HL-60 (cell line): ENCODE measurements around the gene NR3C1.

Experiments used
- DNase-seq, 2 experiments: peaks; one replicate each; pipeline ENCODE4 v3.0.0-alpha.2; 2010 to 2020; ENCODE audit warnings: low read depth in 1 of 2, low spot score in 1 of 2
- H3K27ac ChIP-seq: fragments of 250-450 bp; sonication (Bioruptor Pico); replicated peaks from 2 replicates; pipeline ENCODE4 v1.5.1; 2020; ENCODE audit warnings: mild to moderate bottlenecking, moderate library complexity
- H3K27me3 ChIP-seq: fragments of 250-450 bp; sonication (Bioruptor Pico); 2 replicates; pipeline ENCODE4 v1.5.1; 2021; ENCODE audit warnings: mild to moderate bottlenecking, moderate library complexity; ENCODE audit not compliant: insufficient read depth, poor library complexity, severe bottlenecking
- H3K4me3 ChIP-seq: replicated peaks from 2 replicates; pipeline ENCODE4 v1.5.1; 2011; ENCODE audit warnings: mild to moderate bottlenecking, control low read depth, low read length; ENCODE audit not compliant: insufficient read depth
- GABPA ChIP-seq: IDR thresholded peaks from 2 replicates; pipeline ENCODE4 v1.6.1; 2012; ENCODE audit warnings: low read depth
- POLR2AphosphoS5 ChIP-seq: IDR thresholded peaks from 2 replicates; pipeline ENCODE4 v1.6.1; 2012; ENCODE audit warnings: low read depth
- SPI1 ChIP-seq: IDR thresholded peaks from 2 replicates; pipeline ENCODE4 v1.6.1; 2012; ENCODE audit warnings: low read depth, mild to moderate bottlenecking, borderline replicate concordance
- TF ChIP-seq, protein P1 (sequence below): IDR thresholded peaks from one replicate; pipeline ENCODE4 v1.5.1; 2011; ENCODE audit warnings: low read length, control low read depth, inconsistent platforms; ENCODE audit not compliant: insufficient read depth
- TF ChIP-seq, protein P2 (sequence below): IDR thresholded peaks from 2 replicates; pipeline ENCODE4 v1.6.1; 2012; ENCODE audit warnings: low read depth; ENCODE audit not compliant: insufficient replicate concordance

NR3C1 gene

DNA sequence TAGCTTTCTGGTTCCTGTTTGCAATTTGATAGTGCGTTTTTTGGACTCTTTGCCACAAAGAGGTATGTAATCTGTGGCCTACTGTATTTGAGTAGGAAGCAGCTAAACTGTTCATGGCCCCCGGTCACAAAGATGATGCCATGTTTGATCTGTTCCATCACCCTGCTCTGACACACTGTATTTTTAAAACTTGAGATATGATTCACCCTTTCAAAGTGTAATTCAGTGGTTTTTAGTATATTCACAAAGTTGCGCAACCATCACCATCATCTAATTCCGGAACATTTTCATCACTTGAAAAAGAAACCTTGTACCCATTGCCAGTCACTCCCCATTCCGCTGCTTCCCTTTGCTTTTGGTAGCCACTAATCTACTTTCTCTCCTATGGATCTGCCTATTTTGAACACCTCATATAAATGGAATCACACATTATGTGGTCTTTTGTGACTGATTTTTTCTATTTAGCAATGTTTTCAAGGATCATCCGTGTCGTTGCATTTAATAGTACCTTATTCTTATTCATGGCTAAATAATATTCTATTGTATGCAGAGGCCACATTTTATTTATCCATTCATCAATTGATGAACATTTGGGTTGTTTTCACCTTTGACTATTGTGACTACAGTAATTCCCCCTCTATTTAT, 141.6 kb downstream of the NR3C1 start:
- Histone ChIP-seq H3K4me3 (no peak overlapping the region), H3K27ac (no peak overlapping the region), H3K27me3 (no peaks in the 10 kb centered on the region)
- peak in 1 of 2 experiments; percentile 18 for DNase-seq
- TF ChIP-seq POLR2AphosphoS5 (no peak), SPI1 (no peak), GABPA (no peak)
- TF ChIP-seq, protein P1, sequence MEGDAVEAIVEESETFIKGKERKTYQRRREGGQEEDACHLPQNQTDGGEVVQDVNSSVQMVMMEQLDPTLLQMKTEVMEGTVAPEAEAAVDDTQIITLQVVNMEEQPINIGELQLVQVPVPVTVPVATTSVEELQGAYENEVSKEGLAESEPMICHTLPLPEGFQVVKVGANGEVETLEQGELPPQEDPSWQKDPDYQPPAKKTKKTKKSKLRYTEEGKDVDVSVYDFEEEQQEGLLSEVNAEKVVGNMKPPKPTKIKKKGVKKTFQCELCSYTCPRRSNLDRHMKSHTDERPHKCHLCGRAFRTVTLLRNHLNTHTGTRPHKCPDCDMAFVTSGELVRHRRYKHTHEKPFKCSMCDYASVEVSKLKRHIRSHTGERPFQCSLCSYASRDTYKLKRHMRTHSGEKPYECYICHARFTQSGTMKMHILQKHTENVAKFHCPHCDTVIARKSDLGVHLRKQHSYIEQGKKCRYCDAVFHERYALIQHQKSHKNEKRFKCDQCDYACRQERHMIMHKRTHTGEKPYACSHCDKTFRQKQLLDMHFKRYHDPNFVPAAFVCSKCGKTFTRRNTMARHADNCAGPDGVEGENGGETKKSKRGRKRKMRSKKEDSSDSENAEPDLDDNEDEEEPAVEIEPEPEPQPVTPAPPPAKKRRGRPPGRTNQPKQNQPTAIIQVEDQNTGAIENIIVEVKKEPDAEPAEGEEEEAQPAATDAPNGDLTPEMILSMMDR: no peak
- TF ChIP-seq, protein P2, sequence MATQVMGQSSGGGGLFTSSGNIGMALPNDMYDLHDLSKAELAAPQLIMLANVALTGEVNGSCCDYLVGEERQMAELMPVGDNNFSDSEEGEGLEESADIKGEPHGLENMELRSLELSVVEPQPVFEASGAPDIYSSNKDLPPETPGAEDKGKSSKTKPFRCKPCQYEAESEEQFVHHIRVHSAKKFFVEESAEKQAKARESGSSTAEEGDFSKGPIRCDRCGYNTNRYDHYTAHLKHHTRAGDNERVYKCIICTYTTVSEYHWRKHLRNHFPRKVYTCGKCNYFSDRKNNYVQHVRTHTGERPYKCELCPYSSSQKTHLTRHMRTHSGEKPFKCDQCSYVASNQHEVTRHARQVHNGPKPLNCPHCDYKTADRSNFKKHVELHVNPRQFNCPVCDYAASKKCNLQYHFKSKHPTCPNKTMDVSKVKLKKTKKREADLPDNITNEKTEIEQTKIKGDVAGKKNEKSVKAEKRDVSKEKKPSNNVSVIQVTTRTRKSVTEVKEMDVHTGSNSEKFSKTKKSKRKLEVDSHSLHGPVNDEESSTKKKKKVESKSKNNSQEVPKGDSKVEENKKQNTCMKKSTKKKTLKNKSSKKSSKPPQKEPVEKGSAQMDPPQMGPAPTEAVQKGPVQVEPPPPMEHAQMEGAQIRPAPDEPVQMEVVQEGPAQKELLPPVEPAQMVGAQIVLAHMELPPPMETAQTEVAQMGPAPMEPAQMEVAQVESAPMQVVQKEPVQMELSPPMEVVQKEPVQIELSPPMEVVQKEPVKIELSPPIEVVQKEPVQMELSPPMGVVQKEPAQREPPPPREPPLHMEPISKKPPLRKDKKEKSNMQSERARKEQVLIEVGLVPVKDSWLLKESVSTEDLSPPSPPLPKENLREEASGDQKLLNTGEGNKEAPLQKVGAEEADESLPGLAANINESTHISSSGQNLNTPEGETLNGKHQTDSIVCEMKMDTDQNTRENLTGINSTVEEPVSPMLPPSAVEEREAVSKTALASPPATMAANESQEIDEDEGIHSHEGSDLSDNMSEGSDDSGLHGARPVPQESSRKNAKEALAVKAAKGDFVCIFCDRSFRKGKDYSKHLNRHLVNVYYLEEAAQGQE: no peak

DNA sequence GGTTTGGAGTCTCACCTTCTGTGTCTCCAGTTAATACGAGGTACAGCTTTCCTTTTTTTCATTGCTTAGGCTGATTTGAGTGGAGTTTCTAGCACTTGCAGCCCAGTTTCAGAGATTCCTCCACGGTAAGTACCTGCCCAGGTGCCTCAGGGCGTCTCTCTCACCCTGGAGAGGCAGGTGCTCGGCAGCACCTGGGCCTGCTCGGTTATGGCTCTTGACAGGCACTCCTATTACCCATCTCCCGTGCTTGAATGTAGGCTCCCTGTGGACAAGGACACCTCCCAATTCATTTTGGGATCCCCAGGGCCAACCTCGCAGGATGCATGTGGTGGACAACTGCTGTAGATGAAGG, 144.3 kb downstream of the NR3C1 start:
- H3K4me3 ChIP-seq: no peak overlapping the region
- H3K27me3 ChIP-seq: no peaks in the 10 kb centered on the region
- H3K27ac ChIP-seq: no peak overlapping the region
- no peak for TF ChIP-seq GABPA
- no peak for TF ChIP-seq SPI1
- TF ChIP-seq POLR2AphosphoS5: no peak
- TF ChIP-seq, protein P1: no peak
- TF ChIP-seq, protein P2: no peak
- no peak for DNase-seq

DNA sequence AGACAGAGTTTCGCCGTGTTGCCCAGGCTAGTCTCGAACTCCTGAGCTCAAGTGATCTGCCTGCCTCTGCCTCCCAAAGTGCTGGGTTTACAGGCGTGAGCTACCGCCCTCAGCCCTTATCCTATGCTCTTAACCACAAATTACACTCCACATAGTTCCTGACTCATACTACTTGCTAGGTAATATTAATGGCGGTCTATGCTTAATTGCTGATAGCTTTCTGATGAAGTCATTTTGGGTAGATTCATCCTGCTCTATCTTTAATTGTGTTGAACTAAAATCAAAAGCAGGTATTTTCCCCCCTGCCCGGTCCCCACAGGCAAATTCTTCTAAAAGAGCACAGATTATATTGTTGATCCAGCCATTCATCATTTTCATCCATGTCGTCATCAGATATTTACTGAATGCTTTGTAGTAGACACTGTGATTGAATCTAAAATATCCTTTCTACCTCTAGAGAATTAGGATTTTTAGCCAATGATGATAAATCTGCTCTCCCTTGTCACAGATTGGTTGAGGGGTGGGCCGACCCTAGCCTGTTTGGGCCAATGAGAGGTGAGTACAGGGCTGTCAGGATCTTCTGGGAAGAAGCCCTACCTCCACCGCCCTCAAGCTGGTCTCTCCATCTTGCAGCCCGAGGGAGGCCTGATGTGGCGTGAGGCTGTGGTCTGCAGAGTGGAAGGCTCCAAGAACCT, 144.8 kb downstream of the NR3C1 start:
- H3K27ac ChIP-seq: no peak overlapping the region
- DNase-seq: no peak
- no peaks in the 10 kb centered on the region for H3K27me3 ChIP-seq
- no peak for TF ChIP-seq SPI1
- TF ChIP-seq GABPA: no peak
- no peak for TF ChIP-seq POLR2AphosphoS5
- TF ChIP-seq, protein P2: no peak
- TF ChIP-seq, protein P1: no peak
- no peak overlapping the region for H3K4me3 ChIP-seq
